GM12891 (cell line): ENCODE results near the gene RBM39.

ENCODE experiments used
- POLR2A ChIP-seq: IDR thresholded peaks from 2 replicates; pipeline ENCODE4 v1.6.1; 2011; ENCODE audit warnings: low read depth, low read length, control low read depth
- POLR2AphosphoS5 ChIP-seq: IDR thresholded peaks from 2 replicates; pipeline ENCODE4 v1.6.1; 2011; ENCODE audit warnings: low read depth, low read length, control low read depth
- TAF1 ChIP-seq: IDR thresholded peaks from 2 replicates; pipeline ENCODE4 v1.6.1; 2011; ENCODE audit warnings: low read depth, low read length, control low read depth

GRCh38 chr20:35709259-35709658 lies 32.8 kb downstream of the RBM39 start:
- TF ChIP-seq POLR2A (no peak), POLR2AphosphoS5 (peak; percentile 72), TAF1 (no peak)
